H1 (cell line): ENCODE measurements around the gene ZFP57. TPM values are rescaled to one million over a fixed set of nuclear protein-coding genes. Genes with fewer than 3 reads are reported as not detected.

Experiments used
- CHD7 ChIP-seq: fragments of 300-600 bp; sonication (generic); IDR thresholded peaks from 2 replicates; pipeline ENCODE4 v1.7.1; 2012; ENCODE audit warnings: low read length, moderate library complexity, mild to moderate bottlenecking, inconsistent platforms; ENCODE audit not compliant: insufficient replicate concordance
- polyA plus RNA-seq, 7 experiments: library from polyadenylated mRNA; depleted of rRNA in 3 of 7; stranded (reverse) in 5 of 7; unstranded in 2 of 7; fragments of >200 nt in 5 of 7; fragments of 200-250 nt in 2 of 7; gene quantifications; 1 replicate in 5 of 7; 2 replicates in 1 of 7; 4 replicates in 1 of 7; pipeline versions ENCODE4 v1.2.1 to v1.2.3, GENCODE V29; 2011 to 2013; ENCODE audit warnings: missing spikeins in 2 of 7, mixed read lengths in 2 of 7
- total RNA-seq: library from RNA; stranded (reverse); fragmentation: NEBNext Ultra II Directional; extraction: Animal tissue kit (Norgen Biotek cat#: 25700); gene quantifications from 2 replicates; pipeline ENCODE4 v1.2.1, GENCODE V29; 2021

The ZFP57 gene
- total and polyA plus RNA-seq, 2 of the 8 experiments (the other 6 are each of a cell fraction or from before 2014, with no cell fraction given): 0.85 to 1.2 TPM

- TF ChIP-seq CHD7: no peak
Measured at GRCh38 chr6:29627755-29628418, 53.1 kb downstream of the ZFP57 start (continued).
